D341Med (cell line): ENCODE results near the gene VSTM4.

Experiments
- DNase-seq: peaks from one replicate; pipeline ENCODE4 v3.0.0; 2012; ENCODE audit warnings: low spot score

The VSTM4 gene

GRCh38 chr10:49091450-49092210 lies 23.7 kb downstream of the VSTM4 start:
- DNase-seq = no peak

GRCh38 chr10:49090696-49091380 lies 24.5 kb downstream of the VSTM4 start:
- no peak for DNase-seq

GRCh38 chr10:49090189-49090575 lies 25.1 kb downstream of the VSTM4 start:
- no peak for DNase-seq

- no peak for DNase-seq
Observed at GRCh38 chr10:49089557-49090188, 25.6 kb downstream of the VSTM4 start.

- no peak for DNase-seq
Observed at GRCh38 chr10:49089152-49089551, 26.2 kb downstream of the VSTM4 start.

- no peak for DNase-seq
Observed at GRCh38 chr10:49086889-49087288, 28.4 kb downstream of the VSTM4 start.

- DNase-seq = no peak
Observed at GRCh38 chr10:49083261-49083660, 32.1 kb downstream of the VSTM4 start.

- DNase-seq = no peak
Observed at GRCh38 chr10:49082766-49083165, 32.6 kb downstream of the VSTM4 start.

GRCh38 chr10:49081547-49082275 lies 33.6 kb downstream of the VSTM4 start:
- no peak for DNase-seq

- DNase-seq = no peak
Observed at GRCh38 chr10:49080965-49081364, 34.4 kb downstream of the VSTM4 start.

GRCh38 chr10:49080071-49080470 lies 35.3 kb downstream of the VSTM4 start:
- no peak for DNase-seq

- no peak for DNase-seq
Observed at GRCh38 chr10:49079499-49079898, 35.8 kb downstream of the VSTM4 start.

GRCh38 chr10:49079072-49079471 lies 36.2 kb downstream of the VSTM4 start:
- no peak for DNase-seq

- DNase-seq = no peak
Observed at GRCh38 chr10:49078433-49078832, 36.9 kb downstream of the VSTM4 start.

GRCh38 chr10:49076741-49077521 lies 38.4 kb downstream of the VSTM4 start:
- no peak for DNase-seq

GRCh38 chr10:49076319-49076718 lies 39.0 kb downstream of the VSTM4 start:
- no peak for DNase-seq

- no peak for DNase-seq
Observed at GRCh38 chr10:49075743-49076142, 39.6 kb downstream of the VSTM4 start.

- DNase-seq = no peak
Observed at GRCh38 chr10:49074836-49075682, 40.3 kb downstream of the VSTM4 start.

- no peak for DNase-seq
Observed at GRCh38 chr10:49072166-49072885, 43.0 kb downstream of the VSTM4 start.

GRCh38 chr10:49071160-49071761 lies 44.1 kb downstream of the VSTM4 start:
- no peak for DNase-seq
